ENCODE measurements around the gene PPP1R1B. TPM values are rescaled to one million over a fixed set of nuclear protein-coding genes. Genes with fewer than 3 reads are reported as not detected.

The PPP1R1B gene
- total RNA-seq, 1 donor, result 4.1 TPM

DNA sequence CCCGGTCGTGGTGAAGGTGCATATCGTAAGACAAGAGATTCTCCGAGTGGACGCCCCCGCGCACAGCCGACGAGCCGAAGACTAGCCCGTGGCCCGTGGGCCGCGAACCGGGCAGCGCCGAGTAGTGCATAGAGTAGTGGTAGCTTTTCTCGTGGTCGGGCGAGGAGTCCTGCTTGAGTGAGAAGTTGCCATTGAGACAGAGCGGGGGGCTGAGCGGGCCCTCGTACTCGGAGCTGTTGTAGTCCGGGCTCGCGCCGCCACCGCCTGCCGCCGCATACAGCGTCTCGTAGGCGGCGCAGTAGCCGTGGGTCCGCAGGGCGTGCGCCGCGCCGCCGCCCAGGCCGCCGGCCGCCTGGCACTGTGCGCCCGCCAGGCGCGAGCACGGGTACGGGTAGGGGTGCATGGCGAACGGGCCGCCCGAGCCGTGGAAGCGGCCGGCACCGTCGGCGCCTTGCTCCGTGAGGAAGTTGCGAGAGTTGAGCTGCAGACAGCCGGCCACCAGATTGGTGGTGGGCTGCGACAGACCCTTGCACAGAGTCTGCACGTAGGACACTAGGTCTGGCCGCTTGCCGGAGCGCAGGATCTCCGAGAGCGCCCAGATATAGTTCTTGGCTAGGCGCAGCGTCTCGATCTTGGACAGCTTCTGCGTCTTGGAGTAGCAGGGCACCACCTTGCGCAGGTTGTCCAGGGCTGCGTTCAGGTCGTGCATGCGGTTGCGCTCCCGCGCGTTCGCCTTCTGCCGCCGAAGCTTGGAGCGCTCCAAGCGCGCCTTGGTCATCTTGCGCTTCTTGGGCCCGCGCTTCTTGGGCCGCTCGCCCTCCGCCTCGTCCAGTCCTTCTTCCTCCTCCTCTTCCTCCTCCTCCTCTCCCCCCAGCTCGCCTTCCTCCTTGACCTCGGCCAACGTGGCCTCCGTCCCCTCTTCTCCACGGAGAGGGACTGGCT, 21.0 kb upstream of the PPP1R1B start:
- H3K4me3 ChIP-seq (ENCODE audit: low read depth, low read length), result no peak overlapping the region
- TF ChIP-seq CTCF (IDR thresholded peaks at IDR 0.05; ENCODE audit: insufficient read depth, low read length), result no peak
- peak; percentile 6 for DNase-seq (ENCODE audit: low read depth)

DNA sequence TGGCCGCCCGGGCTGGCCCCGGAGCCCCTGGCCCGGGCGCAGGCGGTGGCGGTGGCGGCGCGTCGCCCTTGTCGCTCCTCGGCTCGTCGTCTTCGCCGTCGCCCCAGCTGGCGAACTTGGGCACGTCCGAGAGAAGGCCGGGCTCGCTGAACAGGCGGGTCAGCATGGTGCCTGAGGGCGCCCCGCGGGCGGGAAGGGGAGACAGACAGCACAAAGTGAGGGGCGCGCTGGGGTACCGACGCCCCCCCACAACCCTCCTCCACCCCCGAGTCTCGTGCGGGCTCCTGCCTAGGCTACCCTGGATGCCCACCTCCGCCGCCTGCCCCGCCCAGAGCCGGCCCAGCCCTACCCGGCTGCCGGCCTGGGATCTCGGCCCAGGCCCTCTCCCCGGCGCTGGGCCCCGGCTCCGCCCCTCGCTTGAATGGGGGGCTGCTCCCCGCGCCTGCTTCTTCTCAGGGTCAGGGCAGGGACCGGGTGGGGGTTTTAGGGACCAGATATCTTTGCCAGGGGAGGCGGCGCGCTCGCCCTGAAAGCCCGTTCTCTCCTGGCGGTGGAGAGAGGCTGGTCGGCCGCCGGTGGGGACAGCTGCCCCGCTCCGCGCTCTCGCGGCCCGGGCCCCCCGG, 20.2 kb upstream of the PPP1R1B start:
- DNase-seq (ENCODE audit: low read depth), result no peak
- H3K4me3 ChIP-seq (ENCODE audit: low read depth, low read length), result no peak overlapping the region
- TF ChIP-seq CTCF (IDR thresholded peaks at IDR 0.05; ENCODE audit: insufficient read depth, low read length), result no peak

DNA sequence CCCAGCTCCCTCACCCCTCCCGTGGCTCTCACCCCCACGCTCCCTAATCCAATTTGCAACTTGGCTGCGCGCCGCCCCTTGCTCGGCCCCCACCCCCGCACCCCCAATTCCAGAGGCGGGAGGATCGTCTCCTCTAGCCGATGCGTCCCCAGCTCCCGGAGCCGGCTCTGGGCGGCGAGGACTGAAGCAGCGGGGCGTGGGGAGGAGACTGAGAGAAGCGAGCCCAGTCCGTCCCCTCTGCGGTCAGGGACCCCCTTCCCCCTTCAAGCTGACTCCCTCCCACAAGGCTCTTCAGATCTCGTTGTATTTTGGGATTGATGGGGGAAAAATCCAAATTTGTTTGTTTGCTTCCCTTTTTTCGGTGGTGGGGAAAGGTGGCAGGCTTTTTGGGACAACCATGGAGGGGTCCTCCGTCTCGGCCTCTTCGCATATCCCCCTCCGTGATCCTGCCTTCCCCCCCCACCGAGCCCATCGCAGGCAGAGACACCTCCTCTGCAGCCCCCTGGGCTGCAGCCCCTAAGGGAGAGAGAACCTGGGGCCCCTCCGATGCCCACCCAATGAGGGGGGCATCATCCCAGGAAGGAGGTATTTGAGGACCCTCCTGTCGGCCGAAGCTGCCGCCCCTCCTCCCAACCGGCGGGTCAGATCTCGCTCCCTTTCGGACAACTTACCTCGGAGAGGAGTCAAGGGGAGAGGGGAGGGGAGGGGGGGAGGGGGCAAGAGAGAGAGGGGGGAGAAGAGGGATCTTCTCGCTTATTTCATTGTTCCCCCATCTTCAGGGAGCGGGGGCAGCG, 19.5 kb upstream of the PPP1R1B start:
- no peak for DNase-seq (ENCODE audit: low read depth)
- no peak overlapping the region for H3K4me3 ChIP-seq (ENCODE audit: low read depth, low read length)
- no peak for TF ChIP-seq CTCF (IDR thresholded peaks at IDR 0.05; ENCODE audit: insufficient read depth, low read length)

GRCh38 chr17:39607851-39608130, 19.0 kb upstream of the PPP1R1B start, which contains the start of gene NEUROD2:
NEUROD2 (minus strand) TSS chr17:39607920; CDS start chr17:39606599, 1,321 bp downstream.
- TF ChIP-seq CTCF (IDR thresholded peaks at IDR 0.05; ENCODE audit: insufficient read depth, low read length), result no peak
- H3K4me3 ChIP-seq (ENCODE audit: low read depth, low read length), result no peak within 1 kb of the TSS
- DNase-seq (ENCODE audit: low read depth), result no peak

- no peak for DNase-seq (ENCODE audit: low read depth)
- no peak overlapping the region for H3K4me3 ChIP-seq (ENCODE audit: low read depth, low read length)
- no peak for TF ChIP-seq CTCF (IDR thresholded peaks at IDR 0.05; ENCODE audit: insufficient read depth, low read length)
These were observed 18.4 kb upstream of the PPP1R1B start for GRCh38 chr17:39608142-39608981.
